ENCODE data around the gene DYNC2I2. TPM values are rescaled to one million over a fixed set of nuclear protein-coding genes. Genes with fewer than 3 reads are reported as not detected.

Gene DYNC2I2
- total RNA-seq, 1 donor from 2014 or later = 56.1 TPM

- H3K4me3 ChIP-seq (ENCODE audit: low read depth, low read length) = no peak overlapping the region
- DNase-seq (ENCODE audit: low read depth) = no peak
- TF ChIP-seq, protein P1, sequence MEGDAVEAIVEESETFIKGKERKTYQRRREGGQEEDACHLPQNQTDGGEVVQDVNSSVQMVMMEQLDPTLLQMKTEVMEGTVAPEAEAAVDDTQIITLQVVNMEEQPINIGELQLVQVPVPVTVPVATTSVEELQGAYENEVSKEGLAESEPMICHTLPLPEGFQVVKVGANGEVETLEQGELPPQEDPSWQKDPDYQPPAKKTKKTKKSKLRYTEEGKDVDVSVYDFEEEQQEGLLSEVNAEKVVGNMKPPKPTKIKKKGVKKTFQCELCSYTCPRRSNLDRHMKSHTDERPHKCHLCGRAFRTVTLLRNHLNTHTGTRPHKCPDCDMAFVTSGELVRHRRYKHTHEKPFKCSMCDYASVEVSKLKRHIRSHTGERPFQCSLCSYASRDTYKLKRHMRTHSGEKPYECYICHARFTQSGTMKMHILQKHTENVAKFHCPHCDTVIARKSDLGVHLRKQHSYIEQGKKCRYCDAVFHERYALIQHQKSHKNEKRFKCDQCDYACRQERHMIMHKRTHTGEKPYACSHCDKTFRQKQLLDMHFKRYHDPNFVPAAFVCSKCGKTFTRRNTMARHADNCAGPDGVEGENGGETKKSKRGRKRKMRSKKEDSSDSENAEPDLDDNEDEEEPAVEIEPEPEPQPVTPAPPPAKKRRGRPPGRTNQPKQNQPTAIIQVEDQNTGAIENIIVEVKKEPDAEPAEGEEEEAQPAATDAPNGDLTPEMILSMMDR (IDR thresholded peaks at IDR 0.05; ENCODE audit: insufficient read depth, low read length, poor library complexity, severe bottlenecking) = no peak
- no peaks in the 10 kb centered on the region for H3K27me3 ChIP-seq (ENCODE audit: control insufficient read depth, insufficient read depth, low read length)
- H3K36me3 ChIP-seq (ENCODE audit: control insufficient read depth, insufficient read depth, low read length) = peaks cover 11% of the 10 kb centered on the region
Observed at GRCh38 chr9:128624566-128624965, 32.1 kb downstream of the DYNC2I2 start.

DNA sequence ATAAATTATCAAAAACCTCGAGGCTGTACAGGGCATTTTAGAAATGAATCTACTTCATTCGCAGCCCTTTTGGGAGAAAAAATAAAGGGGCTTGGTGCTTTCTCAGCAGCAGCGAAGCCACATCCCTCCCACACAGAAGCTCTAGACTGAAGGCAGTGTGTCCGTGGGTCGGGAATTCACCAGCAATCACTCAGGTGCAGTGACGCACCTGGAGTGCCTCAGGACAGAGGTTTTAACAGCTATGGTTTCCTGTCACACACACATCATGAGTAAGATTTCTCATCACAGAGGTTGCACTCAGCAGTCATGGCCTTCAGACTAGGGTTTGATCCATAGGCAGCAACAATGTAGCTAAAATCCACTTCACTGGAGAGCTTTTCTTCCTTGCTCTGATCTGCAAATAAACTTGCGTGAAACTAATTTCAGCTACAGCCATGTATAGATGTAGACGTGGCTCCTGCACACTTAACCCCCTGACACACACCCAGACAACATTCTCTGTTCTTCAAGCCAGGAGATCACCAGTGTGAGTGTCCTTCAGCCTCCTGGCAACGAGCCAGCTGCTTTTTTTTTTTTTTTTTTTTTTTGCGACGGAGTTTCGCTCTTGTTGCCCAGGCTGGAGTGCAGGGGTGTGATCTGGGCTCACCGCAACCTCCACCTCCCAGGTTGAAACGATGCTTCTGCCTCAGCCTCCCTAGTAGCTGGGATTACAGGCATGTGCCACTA lies 34.8 kb downstream of the DYNC2I2 start:
- Histone ChIP-seq H3K27me3 (ENCODE audit: control insufficient read depth, insufficient read depth, low read length) (no peaks in the 10 kb centered on the region), H3K4me3 (ENCODE audit: low read depth, low read length) (no peak overlapping the region), H3K36me3 (ENCODE audit: control insufficient read depth, insufficient read depth, low read length) (peaks cover 14% of the 10 kb centered on the region)
- no peak for DNase-seq (ENCODE audit: low read depth)
- TF ChIP-seq, protein P1 (IDR thresholded peaks at IDR 0.05; ENCODE audit: insufficient read depth, low read length, poor library complexity, severe bottlenecking) = no peak

DNA sequence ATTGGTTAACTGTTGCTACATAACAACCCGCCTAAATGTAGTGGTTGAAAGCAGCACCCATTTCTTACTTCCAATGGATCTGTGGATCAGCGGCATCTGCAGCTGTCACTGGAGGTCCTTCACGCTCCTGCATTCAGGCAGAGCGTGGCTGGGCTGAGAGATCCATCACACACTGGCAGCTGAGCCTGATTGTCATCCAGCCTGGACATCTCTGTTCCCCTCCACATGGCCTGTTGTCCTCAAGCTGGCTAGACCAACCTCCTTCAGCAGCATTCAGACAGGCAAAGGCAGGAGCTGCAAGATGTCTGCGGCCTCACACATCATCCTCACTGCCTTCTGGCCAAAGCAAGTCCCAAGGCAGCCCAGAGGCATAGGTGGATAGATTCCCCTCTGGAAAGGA lies 36.9 kb downstream of the DYNC2I2 start:
- H3K36me3 ChIP-seq (ENCODE audit: control insufficient read depth, insufficient read depth, low read length) = peaks cover 13% of the 10 kb centered on the region

GRCh38 chr9:128619127-128619526 lies 37.5 kb downstream of the DYNC2I2 start:
- no peak overlapping the region for H3K4me3 ChIP-seq (ENCODE audit: low read depth, low read length)
- no peak for DNase-seq (ENCODE audit: low read depth)
- TF ChIP-seq, protein P1 (IDR thresholded peaks at IDR 0.05; ENCODE audit: insufficient read depth, low read length, poor library complexity, severe bottlenecking) = no peak
- no peaks in the 10 kb centered on the region for H3K27me3 ChIP-seq (ENCODE audit: control insufficient read depth, insufficient read depth, low read length)
- peaks cover 12% of the 10 kb centered on the region for H3K36me3 ChIP-seq (ENCODE audit: control insufficient read depth, insufficient read depth, low read length)

More for the DNA sequence above, 36.9 kb downstream of the DYNC2I2 start:
- TF ChIP-seq, protein P1 (IDR thresholded peaks at IDR 0.05; ENCODE audit: insufficient read depth, low read length, poor library complexity, severe bottlenecking) = no peak
- DNase-seq (ENCODE audit: low read depth) = no peak
- Histone ChIP-seq H3K27me3 (ENCODE audit: control insufficient read depth, insufficient read depth, low read length) (no peaks in the 10 kb centered on the region), H3K4me3 (ENCODE audit: low read depth, low read length) (no peak overlapping the region)

GRCh38 chr9:128617943-128618342 lies 38.7 kb downstream of the DYNC2I2 start:
- TF ChIP-seq, protein P1 (IDR thresholded peaks at IDR 0.05; ENCODE audit: insufficient read depth, low read length, poor library complexity, severe bottlenecking) = no peak
- no peaks in the 10 kb centered on the region for H3K27me3 ChIP-seq (ENCODE audit: control insufficient read depth, insufficient read depth, low read length)
- peaks cover 12% of the 10 kb centered on the region for H3K36me3 ChIP-seq (ENCODE audit: control insufficient read depth, insufficient read depth, low read length)
- no peak for DNase-seq (ENCODE audit: low read depth)
- H3K4me3 ChIP-seq (ENCODE audit: low read depth, low read length) = no peak overlapping the region

- H3K36me3 ChIP-seq (ENCODE audit: control insufficient read depth, insufficient read depth, low read length) = peaks cover 14% of the 10 kb centered on the region
- TF ChIP-seq, protein P1 (IDR thresholded peaks at IDR 0.05; ENCODE audit: insufficient read depth, low read length, poor library complexity, severe bottlenecking) = no peak
- no peak overlapping the region for H3K4me3 ChIP-seq (ENCODE audit: low read depth, low read length)
- DNase-seq (ENCODE audit: low read depth) = no peak
- H3K27me3 ChIP-seq (ENCODE audit: control insufficient read depth, insufficient read depth, low read length) = no peaks in the 10 kb centered on the region
Observed at GRCh38 chr9:128615571-128615970, 41.1 kb downstream of the DYNC2I2 start.

All from kidney epithelial cell (primary cell).